ENCODE measurements around the gene EHHADH.

DNA sequence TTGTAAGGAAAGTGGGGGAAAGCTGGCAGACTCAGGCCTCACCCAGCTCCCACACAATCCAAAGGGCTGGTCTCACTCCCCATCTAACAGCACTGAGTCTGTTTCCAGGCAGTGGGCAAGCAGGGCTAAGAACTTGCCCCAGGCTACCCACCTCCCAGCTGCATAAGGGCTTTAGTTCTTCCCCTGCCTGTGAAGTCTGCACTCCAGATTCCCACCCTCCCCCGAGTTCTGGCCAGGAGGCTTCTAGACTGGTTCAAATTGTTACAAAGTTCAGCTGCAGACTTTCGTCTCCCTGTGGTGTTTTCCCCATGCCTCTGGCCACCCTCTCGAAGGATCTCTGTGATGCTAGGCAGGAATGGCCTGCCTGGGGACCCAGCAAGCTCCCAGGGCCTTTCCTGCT, 11.2 kb downstream of the EHHADH start:
- TF ChIP-seq POLR2A (IDR thresholded peaks at IDR 0.05; ENCODE audit: low read depth, low read length) (no peak), POLR2AphosphoS5 (IDR thresholded peaks at IDR 0.05; ENCODE audit: low read depth, low read length) (no peak)

Data from GM12891 (cell line).